ENCODE data around the gene SLC38A11. TPM values are rescaled to one million over a fixed set of nuclear protein-coding genes. Genes with fewer than 3 reads are reported as not detected.

Gene SLC38A11
- total RNA-seq, 1 experiment from 2014 or later, result not detected

DNA sequence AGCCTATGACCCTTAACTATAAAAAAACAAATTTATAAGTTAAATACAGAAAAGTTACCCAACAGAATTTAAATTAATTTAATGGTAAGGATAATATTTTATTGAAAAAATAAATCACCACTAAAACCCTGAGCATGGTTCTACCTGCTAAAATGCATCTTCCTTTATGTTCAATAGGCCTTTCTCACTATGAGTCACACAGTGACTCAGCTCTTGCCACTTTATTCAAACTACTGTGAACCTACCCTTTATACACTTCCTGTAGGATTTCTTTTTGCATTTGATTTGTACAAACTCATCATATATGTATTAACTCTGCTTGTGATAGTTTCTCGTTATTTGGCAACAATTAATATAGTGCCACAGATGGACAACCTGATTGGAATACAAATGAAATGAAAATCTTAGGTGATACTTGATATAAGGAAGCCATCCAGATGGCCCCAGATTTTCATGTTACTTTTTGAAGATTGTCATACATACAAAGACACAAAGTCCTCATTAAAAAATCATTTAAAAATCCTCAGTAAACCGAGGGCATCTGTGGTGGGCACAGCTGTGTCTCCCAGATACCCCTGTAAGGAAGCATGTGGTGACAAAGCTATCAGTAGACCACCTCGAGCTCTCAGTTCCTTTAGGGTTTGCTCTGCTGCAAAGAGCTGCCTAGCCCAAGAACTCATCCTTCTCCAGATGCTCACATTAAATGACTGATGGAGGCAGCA is 58.5 kb downstream of the SLC38A11 start:
- TF ChIP-seq, protein P1, sequence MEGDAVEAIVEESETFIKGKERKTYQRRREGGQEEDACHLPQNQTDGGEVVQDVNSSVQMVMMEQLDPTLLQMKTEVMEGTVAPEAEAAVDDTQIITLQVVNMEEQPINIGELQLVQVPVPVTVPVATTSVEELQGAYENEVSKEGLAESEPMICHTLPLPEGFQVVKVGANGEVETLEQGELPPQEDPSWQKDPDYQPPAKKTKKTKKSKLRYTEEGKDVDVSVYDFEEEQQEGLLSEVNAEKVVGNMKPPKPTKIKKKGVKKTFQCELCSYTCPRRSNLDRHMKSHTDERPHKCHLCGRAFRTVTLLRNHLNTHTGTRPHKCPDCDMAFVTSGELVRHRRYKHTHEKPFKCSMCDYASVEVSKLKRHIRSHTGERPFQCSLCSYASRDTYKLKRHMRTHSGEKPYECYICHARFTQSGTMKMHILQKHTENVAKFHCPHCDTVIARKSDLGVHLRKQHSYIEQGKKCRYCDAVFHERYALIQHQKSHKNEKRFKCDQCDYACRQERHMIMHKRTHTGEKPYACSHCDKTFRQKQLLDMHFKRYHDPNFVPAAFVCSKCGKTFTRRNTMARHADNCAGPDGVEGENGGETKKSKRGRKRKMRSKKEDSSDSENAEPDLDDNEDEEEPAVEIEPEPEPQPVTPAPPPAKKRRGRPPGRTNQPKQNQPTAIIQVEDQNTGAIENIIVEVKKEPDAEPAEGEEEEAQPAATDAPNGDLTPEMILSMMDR (conservative IDR thresholded peaks at IDR 0.05), result no peak
- no peak for TF ChIP-seq EZH2 (IDR thresholded peaks at IDR 0.05; ENCODE audit: low read depth)
- ChIA-PET POLR2A (ENCODE audit: unreplicated experiment) (interaction anchor here (0.6 kb wide), 1 partner anchor 41 kb away, joined by 12 read pairs; no protein-coding TSS in a partner anchor), CTCF (no interaction called here)
- Histone ChIP-seq H3K27ac (peak overlapping the region; percentile 86), H2AFZ (peak overlapping the region; percentile 66; the same call in 1 of the 2 replicates), H4K20me1 (ENCODE audit: insufficient read depth) (no peaks in the 10 kb centered on the region), H3K4me3 (0 out of 2 replicates have a peak overlapping the region, but pooled peaks have one; percentile 24), H3K36me3 (ENCODE audit: low read depth) (no peaks in the 10 kb centered on the region), H3K79me2 (ENCODE audit: low read depth) (no peaks in the 10 kb centered on the region), H3F3A (ENCODE audit: insufficient read depth, low read depth) (no peaks in the 10 kb centered on the region), H3K4me2 (peak overlapping the region; percentile 28; the same call in 1 of the 2 replicates), H3K9me2 (ENCODE audit: insufficient read depth) (no peaks in the 10 kb centered on the region), H3K27me3 (ENCODE audit: insufficient read depth, low read depth) (no peaks in the 10 kb centered on the region), H3K4me1 (replicated peaks; ENCODE audit: insufficient read depth) (peaks cover 16% of the 10 kb centered on the region), H3K9me3 (ENCODE audit: insufficient read depth, low read depth) (no peaks in the 10 kb centered on the region; the same call in 1 of the 2 replicates)
- intact Hi-C loops (cut with micrococcal nuclease; ENCODE audit: unreplicated experiment), result no loop called here
- peak in 1 of 2 experiments; percentile 69 for DNase-seq
- no TSS peak for BruUV-seq (replicated peaks)

DNA sequence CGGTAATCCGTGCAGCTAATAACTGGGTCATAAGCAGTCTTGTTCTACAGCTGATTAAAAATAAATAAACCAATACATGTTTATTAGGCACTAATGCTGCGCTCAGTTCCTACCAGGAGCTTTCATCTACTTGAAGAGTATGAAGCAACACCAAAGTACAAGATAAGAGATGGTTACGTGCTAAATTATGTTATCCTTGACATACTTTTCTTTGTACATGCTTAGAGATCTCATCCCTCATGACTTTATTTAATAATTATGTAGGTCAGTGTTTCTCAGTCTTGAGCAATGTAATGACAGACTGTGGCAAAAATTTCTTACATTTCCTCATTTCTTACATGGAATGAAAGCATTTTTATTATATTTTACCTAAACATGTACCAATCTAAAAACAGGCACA is 59.1 kb downstream of the SLC38A11 start:
- ChIA-PET POLR2A (ENCODE audit: unreplicated experiment) (no interaction called here), CTCF (no interaction called here)
- H2AFZ ChIP-seq, result peak overlapping the region; percentile 66; the same call in 1 of the 2 replicates
- peak overlapping the region; percentile 28; the same call in 1 of the 2 replicates for H3K4me2 ChIP-seq
- peaks cover 16% of the 10 kb centered on the region for H3K4me1 ChIP-seq (replicated peaks; ENCODE audit: insufficient read depth)
- no TSS peak for BruUV-seq (replicated peaks)
- no peak for DNase-seq
- no peaks in the 10 kb centered on the region for H3K27me3 ChIP-seq (ENCODE audit: insufficient read depth, low read depth)
- no peaks in the 10 kb centered on the region for H4K20me1 ChIP-seq (ENCODE audit: insufficient read depth)
- H3K27ac ChIP-seq, result peak overlapping the region; percentile 86
- no peaks in the 10 kb centered on the region for H3F3A ChIP-seq (ENCODE audit: insufficient read depth, low read depth)
- intact Hi-C loops (cut with micrococcal nuclease; ENCODE audit: unreplicated experiment), result no loop called here
- no peaks in the 10 kb centered on the region for H3K9me2 ChIP-seq (ENCODE audit: insufficient read depth)
- H3K36me3 ChIP-seq (ENCODE audit: low read depth), result no peaks in the 10 kb centered on the region
- no peaks in the 10 kb centered on the region for H3K79me2 ChIP-seq (ENCODE audit: low read depth)
- H3K9me3 ChIP-seq (ENCODE audit: insufficient read depth, low read depth), result no peaks in the 10 kb centered on the region; the same call in 1 of the 2 replicates
- TF ChIP-seq, protein P1 (conservative IDR thresholded peaks at IDR 0.05), result no peak
- TF ChIP-seq EZH2 (IDR thresholded peaks at IDR 0.05; ENCODE audit: low read depth), result no peak
- no peak overlapping the region for H3K4me3 ChIP-seq

DNA sequence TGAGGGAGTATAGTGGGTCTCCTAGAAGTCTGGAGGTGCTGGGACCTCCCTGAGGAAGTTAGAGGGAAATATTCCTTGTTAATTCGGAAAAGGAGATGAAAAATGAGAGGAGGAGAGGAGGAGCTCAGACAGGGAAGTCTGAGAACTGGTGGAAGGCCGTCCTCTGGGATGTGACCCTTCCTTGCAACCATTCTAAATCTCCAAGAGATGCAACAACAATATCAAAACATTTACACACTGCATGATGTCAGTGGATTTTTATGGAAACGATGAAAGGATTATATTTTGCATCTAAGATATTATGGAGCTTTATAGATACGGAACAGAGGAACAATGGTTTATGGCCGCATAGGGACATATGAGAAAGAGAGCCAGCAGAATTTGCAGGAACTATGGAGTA is 63.9 kb downstream of the SLC38A11 start:
- H3K27me3 ChIP-seq (ENCODE audit: insufficient read depth, low read depth), result no peaks in the 10 kb centered on the region
- H3K27ac ChIP-seq, result no peak overlapping the region
- H3K79me2 ChIP-seq (ENCODE audit: low read depth), result no peaks in the 10 kb centered on the region
- DNase-seq, result no peak
- ChIA-PET POLR2A (ENCODE audit: unreplicated experiment) (no interaction called here), CTCF (interaction anchor here (0.6 kb wide), 1 partner anchor 21 kb away, joined by 3 read pairs; no protein-coding TSS in a partner anchor)
- no peaks in the 10 kb centered on the region for H3K36me3 ChIP-seq (ENCODE audit: low read depth)
- H4K20me1 ChIP-seq (ENCODE audit: insufficient read depth), result no peaks in the 10 kb centered on the region
- H3K4me3 ChIP-seq, result no peak overlapping the region
- peaks cover 8% of the 10 kb centered on the region for H3K4me1 ChIP-seq (replicated peaks; ENCODE audit: insufficient read depth)
- no TSS peak for BruUV-seq (replicated peaks)
- H2AFZ ChIP-seq, result no peak overlapping the region
- no peaks in the 10 kb centered on the region for H3K9me3 ChIP-seq (ENCODE audit: insufficient read depth, low read depth)
- no peak overlapping the region for H3K4me2 ChIP-seq
- H3F3A ChIP-seq (ENCODE audit: insufficient read depth, low read depth), result no peaks in the 10 kb centered on the region
- intact Hi-C loops (cut with micrococcal nuclease; ENCODE audit: unreplicated experiment), result no loop called here
- no peaks in the 10 kb centered on the region for H3K9me2 ChIP-seq (ENCODE audit: insufficient read depth)
- no peak for TF ChIP-seq EZH2 (IDR thresholded peaks at IDR 0.05; ENCODE audit: low read depth)
- TF ChIP-seq, protein P1 (conservative IDR thresholded peaks at IDR 0.05), result no peak

Data from PC-9 (cell line).